Measurements from ENCODE around the gene KIF4B.

DNA sequence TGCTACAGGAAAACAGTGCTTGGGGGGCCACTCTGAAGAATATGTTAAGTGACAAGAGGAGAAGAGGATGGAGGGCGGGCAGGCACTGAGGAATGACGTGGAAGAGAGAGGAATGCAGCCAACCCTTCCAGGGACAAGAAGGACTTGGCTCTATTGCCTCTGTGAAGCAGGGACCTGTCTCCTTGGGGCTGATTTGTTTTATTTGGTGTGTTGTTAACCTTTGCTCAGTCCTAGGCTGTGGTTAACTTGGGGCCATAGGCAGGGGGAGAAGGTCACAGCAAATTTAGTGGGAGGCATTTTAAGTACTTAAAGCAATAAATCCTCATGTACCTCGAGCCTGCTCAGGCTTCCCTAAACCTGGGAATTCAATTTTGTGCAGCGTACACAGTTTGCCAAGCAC lies 39.9 kb downstream of the KIF4B start:
- no peak for TF ChIP-seq PHF8 (conservative IDR thresholded peaks at IDR 0.05; ENCODE audit: low read depth, low read length)
- TF ChIP-seq POLR2A (IDR thresholded peaks at IDR 0.05; ENCODE audit: control extremely low read depth in 1 of 2, low read depth in 2 of 2, low read length in 2 of 2), result no peak
- no peak for TF ChIP-seq JUN (IDR thresholded peaks at IDR 0.05; ENCODE audit: low read depth, low read length)
- TF ChIP-seq TAF1 (IDR thresholded peaks at IDR 0.05; ENCODE audit: low read depth, low read length), result no peak
- TF ChIP-seq, protein P1, sequence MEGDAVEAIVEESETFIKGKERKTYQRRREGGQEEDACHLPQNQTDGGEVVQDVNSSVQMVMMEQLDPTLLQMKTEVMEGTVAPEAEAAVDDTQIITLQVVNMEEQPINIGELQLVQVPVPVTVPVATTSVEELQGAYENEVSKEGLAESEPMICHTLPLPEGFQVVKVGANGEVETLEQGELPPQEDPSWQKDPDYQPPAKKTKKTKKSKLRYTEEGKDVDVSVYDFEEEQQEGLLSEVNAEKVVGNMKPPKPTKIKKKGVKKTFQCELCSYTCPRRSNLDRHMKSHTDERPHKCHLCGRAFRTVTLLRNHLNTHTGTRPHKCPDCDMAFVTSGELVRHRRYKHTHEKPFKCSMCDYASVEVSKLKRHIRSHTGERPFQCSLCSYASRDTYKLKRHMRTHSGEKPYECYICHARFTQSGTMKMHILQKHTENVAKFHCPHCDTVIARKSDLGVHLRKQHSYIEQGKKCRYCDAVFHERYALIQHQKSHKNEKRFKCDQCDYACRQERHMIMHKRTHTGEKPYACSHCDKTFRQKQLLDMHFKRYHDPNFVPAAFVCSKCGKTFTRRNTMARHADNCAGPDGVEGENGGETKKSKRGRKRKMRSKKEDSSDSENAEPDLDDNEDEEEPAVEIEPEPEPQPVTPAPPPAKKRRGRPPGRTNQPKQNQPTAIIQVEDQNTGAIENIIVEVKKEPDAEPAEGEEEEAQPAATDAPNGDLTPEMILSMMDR (IDR thresholded peaks at IDR 0.05; ENCODE audit: control extremely low read depth in 1 of 3, insufficient read depth in 1 of 3, low read depth in 1 of 3, low read length in 3 of 3), result no peak
- TF ChIP-seq, protein P2, sequence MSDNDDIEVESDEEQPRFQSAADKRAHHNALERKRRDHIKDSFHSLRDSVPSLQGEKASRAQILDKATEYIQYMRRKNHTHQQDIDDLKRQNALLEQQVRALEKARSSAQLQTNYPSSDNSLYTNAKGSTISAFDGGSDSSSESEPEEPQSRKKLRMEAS (IDR thresholded peaks at IDR 0.05), result no peak
- no peak for TF ChIP-seq POLR2AphosphoS5 (IDR thresholded peaks at IDR 0.05; ENCODE audit: low read depth, low read length)
- no peak for TF ChIP-seq CREB1 (IDR thresholded peaks at IDR 0.05)
- TF ChIP-seq ZNF274 (IDR thresholded peaks at IDR 0.05; ENCODE audit: borderline replicate concordance, extremely low read depth, low read length), result no peak

Data from H1 (cell line).